Daoy (cell line): ENCODE results near the gene DBP. TPM values are rescaled to one million over a fixed set of nuclear protein-coding genes. Genes with fewer than 3 reads are reported as not detected.
A peak's percentile ranks its signal among the peaks of the same experiment; 100 is the strongest.
"Not testable (repeated sequence)": the region's sequence is repeated elsewhere in the genome, so short reads cannot be mapped to it uniquely, and the experiment has no call there.

Experiments
- DNase-seq: peaks from one replicate; pipeline ENCODE4 v3.0.0-alpha.2; 2015; ENCODE audit warnings: low read depth
- total RNA-seq: library from RNA; depleted of rRNA; stranded (reverse); fragments of >200 nt; shearing (Covaris generic); gene quantifications from 2 replicates; pipeline ENCODE4 v1.2.3, GENCODE V29; 2014; rRNA removed

The DBP gene
- 3.0 and 10.0 TPM in 2 replicates for total RNA-seq

DNA sequence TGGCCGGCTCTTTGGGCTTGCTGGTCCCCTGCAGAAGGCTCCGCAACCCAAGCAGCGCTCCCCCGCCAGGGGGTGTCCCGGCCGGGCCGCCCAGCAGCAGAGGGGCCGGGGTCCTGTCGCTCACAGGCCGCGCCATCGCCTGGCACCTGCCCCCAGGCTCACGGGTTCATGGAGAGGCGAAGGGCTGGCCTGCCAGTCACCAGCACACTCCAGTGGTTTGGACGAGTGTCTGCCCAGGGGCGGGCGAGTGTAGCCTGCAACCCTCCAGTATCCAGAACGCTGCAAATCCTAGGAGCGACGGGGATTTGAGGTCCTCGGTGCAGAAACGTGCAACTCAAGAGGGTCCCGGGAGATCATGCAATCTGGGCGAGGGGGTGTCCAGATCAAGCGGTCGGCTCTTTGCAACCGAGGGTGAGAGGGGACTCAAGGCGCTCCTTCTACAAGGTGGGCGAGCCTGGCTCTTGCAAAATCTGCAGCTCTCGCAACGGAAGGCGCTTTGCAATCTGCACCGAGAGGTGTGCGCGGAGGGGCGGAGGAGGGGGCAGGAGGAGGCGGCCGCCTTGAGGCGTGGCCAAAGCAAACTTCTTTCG, at the start of gene DBP:
Gene DBP (minus strand): TSS at position 521 of the 590 bp plus-strand sequence. CDS start 385 bp downstream, at position 136.
- peak; percentile 55 for DNase-seq

- DNase-seq: not testable (repeated sequence)
These were observed 49.5 kb upstream of the DBP start for GRCh38 chr19:48686637-48687036.

DNA sequence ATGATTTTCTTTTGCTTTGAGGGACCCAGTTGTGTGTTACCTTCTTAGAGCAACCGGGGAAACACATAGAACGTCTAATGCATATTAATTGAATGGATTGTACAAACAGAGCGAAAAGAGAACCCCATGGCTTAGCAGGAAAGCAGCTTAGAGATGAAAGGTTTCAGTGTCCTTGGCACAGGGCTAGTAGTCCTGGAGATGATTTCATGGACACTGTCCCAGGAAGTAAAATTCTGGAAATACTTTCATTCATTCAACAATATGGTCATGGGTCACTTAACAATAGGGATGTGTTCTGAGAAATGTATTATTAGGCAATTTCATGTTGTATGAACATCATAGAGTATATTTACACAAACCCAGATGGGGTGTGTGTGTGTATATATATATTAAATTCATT, 48.9 kb upstream of the DBP start:
- DNase-seq: no peak

DNA sequence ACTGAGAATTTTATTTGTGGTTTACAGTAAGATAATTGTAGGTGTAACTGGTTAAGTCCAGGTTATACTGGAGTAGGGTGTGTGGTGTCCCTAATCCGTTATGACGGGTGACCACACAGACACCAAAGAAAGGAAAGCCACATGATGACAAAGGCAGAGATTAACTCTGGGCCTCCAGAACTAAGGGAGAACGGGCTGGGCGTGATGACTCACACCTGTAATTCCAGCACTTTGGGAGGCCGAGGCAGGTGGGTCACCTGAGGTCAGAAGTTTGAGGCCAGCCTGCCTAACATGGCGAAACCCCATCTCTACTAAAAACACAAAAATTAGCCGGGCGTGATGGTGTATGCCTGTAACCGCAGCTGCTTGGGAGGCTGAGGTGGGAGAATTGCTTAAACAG, 48.4 kb upstream of the DBP start:
- DNase-seq: peak; percentile 43

GRCh38 chr19:48683349-48683748, 46.2 kb upstream of the DBP start:
- DNase-seq: peak; percentile 33

DNA sequence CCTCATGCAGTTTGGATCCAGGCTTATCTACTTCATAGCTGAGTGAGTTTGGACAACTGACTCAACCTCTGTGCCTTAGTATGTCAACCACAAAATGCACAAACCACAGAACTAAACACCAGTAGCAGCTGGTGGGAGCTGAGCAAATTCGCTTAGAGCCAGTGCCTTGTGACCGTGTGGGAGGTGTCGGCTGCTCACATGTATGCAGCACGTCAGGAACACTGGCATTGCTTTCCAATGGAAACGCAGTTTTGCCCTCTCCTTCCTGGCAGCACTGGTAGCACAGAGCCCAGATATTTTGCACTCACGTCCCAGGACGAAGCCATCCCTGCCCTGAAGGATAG, 43.9 kb upstream of the DBP start:
- peak; percentile 96 for DNase-seq

DNA sequence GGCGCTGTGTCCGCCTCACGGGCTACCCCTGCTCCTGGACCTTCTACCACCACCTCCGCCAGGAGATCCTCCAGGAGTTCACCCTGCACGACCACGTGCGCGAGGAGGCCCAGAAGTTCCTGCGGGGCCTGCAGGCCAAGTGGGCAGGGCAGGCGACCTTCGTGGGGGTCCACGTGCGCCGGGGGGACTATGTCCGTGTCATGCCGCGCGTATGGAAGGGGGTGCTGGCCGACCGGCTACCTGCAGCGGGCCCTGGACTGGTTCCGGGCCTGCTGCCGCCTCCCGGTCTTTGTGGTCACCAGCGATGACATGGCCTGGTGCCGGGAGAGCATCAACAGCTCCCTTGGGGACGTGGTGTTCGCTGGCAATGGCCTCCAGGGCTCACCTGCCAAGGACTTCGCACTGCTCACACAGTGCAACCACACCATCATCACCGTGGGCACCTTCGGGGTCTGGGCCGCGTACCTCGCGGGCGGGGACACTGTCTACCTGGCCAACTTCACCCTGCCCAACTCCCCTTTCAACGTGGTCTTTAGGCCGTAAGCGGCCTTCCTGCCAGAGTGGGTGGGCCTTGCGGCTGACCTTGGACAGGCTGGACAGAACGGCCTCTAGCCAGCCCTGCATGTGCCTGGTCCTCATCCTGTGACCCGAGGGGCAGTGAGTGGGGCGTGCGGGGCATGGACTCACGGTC, 43.4 kb upstream of the DBP start:
- no peak for DNase-seq

DNA sequence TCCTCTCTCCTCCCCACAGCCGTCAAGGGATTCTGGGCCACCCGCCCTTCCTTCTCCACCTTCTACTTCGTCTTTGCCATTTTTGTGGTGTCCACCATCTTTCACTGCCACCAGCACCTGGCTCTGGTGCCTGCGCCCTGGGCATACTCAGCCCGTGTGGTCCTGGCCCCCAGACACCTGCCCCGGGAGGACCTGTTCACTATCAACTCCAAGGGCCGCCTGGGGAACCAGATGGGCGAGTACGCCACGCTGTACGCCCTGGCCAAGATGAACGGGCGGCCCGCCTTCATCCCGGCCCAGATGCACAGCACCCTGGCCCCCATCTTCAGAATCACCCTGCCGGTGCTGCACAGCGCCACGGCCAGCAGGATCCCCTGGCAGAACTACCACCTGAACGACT, 42.8 kb upstream of the DBP start:
- DNase-seq: not testable (repeated sequence)

GRCh38 chr19:48678201-48678600, 41.0 kb upstream of the DBP start:
- no peak for DNase-seq

- DNase-seq: no peak
These were observed 39.7 kb upstream of the DBP start for GRCh38 chr19:48676887-48677286.

- no peak for DNase-seq
These were observed 39.3 kb upstream of the DBP start for GRCh38 chr19:48676487-48676886.

DNA sequence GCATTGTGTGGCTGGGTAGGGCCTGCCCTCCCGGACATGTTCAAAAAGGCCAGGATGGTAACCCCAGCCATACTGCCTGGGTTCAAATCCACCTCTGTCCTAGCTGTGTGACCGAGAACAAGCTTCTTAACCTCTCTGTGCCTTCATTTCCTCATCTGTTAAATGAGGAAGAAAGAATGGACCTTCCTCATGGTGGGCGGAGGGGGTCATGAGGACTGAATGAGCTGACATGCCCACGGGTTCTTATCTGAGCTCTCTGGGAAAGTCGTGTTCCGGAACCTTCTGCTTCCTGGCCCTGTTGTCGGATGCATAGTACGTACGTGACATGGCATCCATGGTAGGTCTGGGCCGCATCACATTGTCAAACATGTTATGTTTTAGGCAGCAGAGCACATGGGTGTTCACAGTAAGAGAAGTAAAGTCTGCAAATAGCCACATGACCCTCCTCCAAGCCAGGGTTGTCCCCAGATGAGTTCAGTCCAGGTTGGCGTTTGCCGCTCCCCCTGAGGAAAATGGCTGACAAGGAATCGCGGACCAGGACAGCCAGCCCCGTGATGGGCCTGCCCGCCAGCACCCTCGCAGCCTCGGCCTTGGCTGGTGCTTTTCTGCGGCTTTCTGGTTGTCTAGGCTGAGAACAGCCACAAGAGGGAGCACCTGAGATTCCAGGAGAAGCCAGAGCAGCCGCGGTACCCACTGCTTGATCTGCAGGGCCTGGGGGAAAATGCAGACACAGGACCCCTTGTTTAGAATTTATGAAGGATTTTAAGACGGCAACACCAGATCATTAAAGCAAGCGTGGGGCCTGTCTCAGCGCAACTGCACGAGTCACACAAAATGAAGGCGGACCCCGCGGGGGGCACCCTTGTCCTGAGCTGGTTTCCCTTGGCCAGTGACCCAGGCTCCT, 38.0 kb upstream of the DBP start:
- peak; percentile 83 for DNase-seq

GRCh38 chr19:48674216-48674809, 37.1 kb upstream of the DBP start:
- no peak for DNase-seq

GRCh38 chr19:48673436-48674100, 36.4 kb upstream of the DBP start:
- DNase-seq: no peak

- DNase-seq: no peak
These were observed 35.8 kb upstream of the DBP start, which contains the start of gene NTN5 for GRCh38 chr19:48672994-48673393. TSS of gene NTN5 (minus strand) at chr19:48673017. CDS start at chr19:48670986, 2,031 bp downstream.

DNA sequence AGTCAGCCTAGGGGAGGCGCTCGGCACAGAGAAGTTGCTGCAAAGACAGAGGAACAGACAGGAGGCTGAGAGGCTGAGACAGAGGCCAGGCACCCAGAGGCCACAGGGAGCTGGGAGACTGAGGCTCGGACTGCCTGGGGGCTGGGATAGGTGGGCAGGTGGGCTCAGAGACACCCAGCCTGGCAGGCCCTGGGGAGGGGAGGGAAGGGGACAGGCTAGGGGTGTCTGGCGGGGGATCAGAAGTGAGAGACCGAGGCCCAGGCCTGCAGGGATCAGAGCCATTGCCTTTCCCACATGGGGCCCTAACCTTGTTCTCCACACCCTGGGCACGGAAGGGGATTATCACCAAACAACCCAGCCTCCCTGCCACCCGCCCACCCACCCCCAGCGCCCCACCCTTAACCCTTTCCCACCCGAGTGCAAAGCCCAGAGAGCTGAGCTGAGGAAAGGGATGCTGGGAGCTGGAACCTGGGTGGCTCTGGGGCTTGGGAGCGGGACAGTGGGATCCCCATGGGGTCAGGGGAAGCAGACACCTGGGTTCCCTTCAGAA, 34.3 kb upstream of the DBP start:
- DNase-seq: no peak

- DNase-seq: no peak
These were observed 33.7 kb upstream of the DBP start for GRCh38 chr19:48670699-48671445.

DNA sequence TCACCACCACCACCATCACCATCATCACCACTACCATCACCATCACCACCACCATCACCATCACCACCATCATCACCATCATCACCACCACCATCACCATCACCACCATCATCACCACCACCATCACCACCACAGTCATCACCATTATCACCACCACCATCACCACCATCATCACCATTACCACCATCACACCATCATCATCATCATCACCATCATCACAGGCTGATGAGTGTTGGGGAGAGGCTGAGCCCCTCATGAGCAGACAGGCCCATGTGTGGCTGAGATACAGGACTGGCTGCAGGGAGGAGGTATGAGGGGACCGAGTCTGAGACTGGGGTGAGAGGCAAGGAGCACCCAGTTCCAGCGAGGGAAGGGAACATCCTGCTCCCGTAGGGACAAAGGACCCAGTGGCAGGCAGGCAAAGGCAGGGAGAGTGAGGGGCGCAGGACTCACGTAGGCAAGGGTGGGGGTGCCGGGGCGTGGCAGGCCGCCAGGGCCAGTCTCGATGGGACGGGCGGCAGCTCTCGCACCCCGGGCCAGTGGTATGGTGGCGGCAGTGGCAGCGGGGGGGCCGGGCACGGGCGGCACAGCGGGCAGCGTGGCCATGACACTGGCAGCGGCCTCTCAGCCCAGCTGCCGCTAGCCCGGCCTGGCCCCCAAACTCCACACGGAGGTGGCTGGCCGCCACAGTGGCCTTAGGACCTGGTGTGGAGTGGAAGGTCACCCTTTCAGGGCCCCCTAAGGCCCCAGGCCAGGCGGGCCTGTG, 32.9 kb upstream of the DBP start:
- DNase-seq: no peak

- no peak for DNase-seq
These were observed 31.6 kb upstream of the DBP start for GRCh38 chr19:48668761-48669160.

DNA sequence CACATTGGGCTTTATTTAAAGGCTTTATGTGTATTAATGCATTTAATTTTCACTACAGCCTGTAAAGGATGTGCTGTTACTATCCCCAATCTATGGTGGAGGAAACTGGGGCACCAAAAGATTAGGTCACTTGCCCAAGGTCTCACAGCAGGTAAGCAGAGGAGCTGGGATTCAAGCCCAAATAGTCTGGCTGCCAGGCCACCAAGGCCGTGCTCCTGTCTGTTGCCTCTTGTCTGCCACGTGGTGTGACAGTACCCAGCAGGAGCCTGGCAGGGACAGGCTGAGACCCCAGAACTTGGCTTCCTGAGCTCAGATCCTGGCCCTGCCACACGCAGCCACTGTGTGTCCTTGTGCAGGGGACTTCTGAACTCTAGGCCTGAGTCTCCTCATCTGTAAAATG, 31.2 kb upstream of the DBP start:
- DNase-seq: no peak
